Keratinocyte (primary cell): ENCODE measurements around the gene NEURL3. TPM values are rescaled to one million over a fixed set of nuclear protein-coding genes. Genes with fewer than 3 reads are reported as not detected.

Experiments
- DNase-seq: peaks from one replicate; pipeline ENCODE4 v3.0.0-alpha.2; 2011; ENCODE audit warnings: low read depth, missing footprints, low spot score
- FAIRE-seq: peaks from 2 replicates; lab custom pipeline; 2011; peaks lifted over from hg19 to GRCh38; lab: Jason Lieb, UNC
- H2AFZ ChIP-seq: 2 replicates; pipeline ENCODE4 v1.6.0; 2012; ENCODE audit warnings: low read length, control low read depth, inconsistent platforms; ENCODE audit not compliant: control insufficient read depth
- H3K27ac ChIP-seq: 2 replicates; pipeline ENCODE4 v1.5.1; 2011; ENCODE audit warnings: low read length; ENCODE audit not compliant: control insufficient read depth, insufficient read depth
- H3K27me3 ChIP-seq: 3 replicates; pipeline ENCODE4 v1.6.0; 2011; ENCODE audit warnings: low read length; ENCODE audit not compliant: control insufficient read depth, insufficient read depth; ENCODE audit errors: extremely low read depth
- H3K36me3 ChIP-seq, 2 experiments: 2 replicates in 1 of 2; 3 replicates in 1 of 2; pipeline ENCODE4 v1.5.1; 2011; ENCODE audit warnings: low read length in 2 of 2, mild to moderate bottlenecking in 1 of 2; ENCODE audit not compliant: control insufficient read depth in 2 of 2, insufficient read depth in 2 of 2; ENCODE audit errors: extremely low read depth in 1 of 2
- H3K4me1 ChIP-seq: 3 replicates; pipeline ENCODE4 v1.5.1; 2011; ENCODE audit warnings: low read length; ENCODE audit not compliant: control insufficient read depth, insufficient read depth; ENCODE audit errors: extremely low read depth
- H3K4me2 ChIP-seq: 3 replicates; pipeline ENCODE4 v1.6.0; 2011; ENCODE audit warnings: low read depth, low read length; ENCODE audit not compliant: control insufficient read depth, insufficient read depth; ENCODE audit errors: extremely low read depth
- H3K4me3 ChIP-seq, 3 experiments: fragments of 200-600 bp in 1 of 3; sonication (generic) in 1 of 3; 2 replicates in 2 of 3; 3 replicates in 1 of 3; pipeline ENCODE4 v1.5.1; 2011 to 2016; ENCODE audit warnings: low read length in 3 of 3, mild to moderate bottlenecking in 3 of 3, control low read depth in 2 of 3, inconsistent platforms in 1 of 3, low read depth in 1 of 3, mixed read lengths in 1 of 3, mixed run types in 1 of 3, moderate library complexity in 1 of 3; ENCODE audit not compliant: control insufficient read depth in 2 of 3, insufficient read depth in 2 of 3; ENCODE audit errors: extremely low read depth in 1 of 3
- H3K79me2 ChIP-seq: 2 replicates; pipeline ENCODE4 v1.6.0; 2012; ENCODE audit warnings: low read length; ENCODE audit not compliant: control insufficient read depth, insufficient read depth
- H3K9ac ChIP-seq: 3 replicates; pipeline ENCODE4 v1.6.0; 2011; ENCODE audit warnings: low read length; ENCODE audit not compliant: control insufficient read depth, insufficient read depth; ENCODE audit errors: extremely low read depth
- H3K9me1 ChIP-seq: 3 replicates; pipeline ENCODE4 v1.6.0; 2011; ENCODE audit warnings: low read length; ENCODE audit not compliant: control insufficient read depth, insufficient read depth; ENCODE audit errors: extremely low read depth
- H3K9me3 ChIP-seq: 2 replicates; pipeline ENCODE4 v1.5.1; 2012; ENCODE audit warnings: low read depth, low read length; ENCODE audit not compliant: control insufficient read depth
- H4K20me1 ChIP-seq: 3 replicates; pipeline ENCODE4 v1.6.0; 2011; ENCODE audit warnings: low read length; ENCODE audit not compliant: control insufficient read depth, insufficient read depth; ENCODE audit errors: extremely low read depth
- CTCF ChIP-seq, 3 experiments: IDR thresholded peaks in 1 of 3; conservative IDR thresholded peaks in 1 of 3; optimal IDR thresholded peaks in 1 of 3; 2 replicates in 2 of 3; 3 replicates in 1 of 3; pipeline versions ENCODE3 to v1.5.1; 2011; ENCODE audit warnings: low read length in 3 of 3, mild to moderate bottlenecking in 3 of 3, moderate library complexity in 2 of 3, control low read depth in 1 of 3, inconsistent platforms in 1 of 3; ENCODE audit not compliant: insufficient read depth in 2 of 3; ENCODE audit errors: extremely low read depth in 1 of 3
- EZH2 ChIP-seq: IDR thresholded peaks from one replicate; pipeline ENCODE4 v1.6.1; 2012; ENCODE audit warnings: inconsistent platforms, mild to moderate bottlenecking, low read length, moderate library complexity
- dilution Hi-C: fragments of 300-500 bp; cut with MboI; formaldehyde crosslinking; loops from one replicate; pipeline ENCODE4 v1.7.0; 2020; ENCODE audit warnings: low sequenced_read_pairs; ENCODE audit not compliant: extremely low pct_ligation_motif_present
- polyA plus RNA-seq, 5 experiments: library from polyadenylated mRNA; depleted of rRNA in 3 of 5; stranded (reverse) in 3 of 5; stranded (forward) in 1 of 5; unstranded in 1 of 5; fragments of >200 nt; gene quantifications; 1 replicate in 1 of 5; 2 replicates in 3 of 5; 3 replicates in 1 of 5; pipeline versions ENCODE4 v1.2.1 to v1.2.3, GENCODE V29; 2011 to 2012; ENCODE audit warnings: missing spikeins in 2 of 5, low read depth in 1 of 5, low replicate concordance in 1 of 5

Gene NEURL3
- polyA plus RNA-seq, 1 donor (not counting 4 experiments of a cell fraction or from before 2014, with no cell fraction given), result not detected

- no peak overlapping the region for H2AFZ ChIP-seq
- dilution Hi-C loops, result no loop called here
- H3K9me1 ChIP-seq, result no peaks in the 10 kb centered on the region
Observed at GRCh38 chr2:96511851-96512250, 6.7 kb upstream of the NEURL3 start.

GRCh38 chr2:96510931-96511595, 5.9 kb upstream of the NEURL3 start:
- Histone ChIP-seq H3K9me3 (no peaks in the 10 kb centered on the region), H3K36me3 (no peaks in the 10 kb centered on the region), H3K79me2 (no peaks in the 10 kb centered on the region), H3K27me3 (peaks cover 7% of the 10 kb centered on the region), H3K4me2 (no peak overlapping the region), H3K4me1 (peaks cover 9% of the 10 kb centered on the region), H3K9me1 (no peaks in the 10 kb centered on the region), H2AFZ (no peak overlapping the region), H3K4me3 (no peak overlapping the region), H3K27ac (no peak overlapping the region), H4K20me1 (no peaks in the 10 kb centered on the region), H3K9ac (no peak overlapping the region)
- no peak for DNase-seq
- dilution Hi-C loops, result no loop called here
- no peak for FAIRE-seq
- no peak for TF ChIP-seq CTCF (optimal IDR thresholded peaks at IDR 0.05 in 1 of 3, IDR thresholded peaks at IDR 0.05 in 1 of 3, conservative IDR thresholded peaks at IDR 0.05 in 1 of 3; ENCODE audit: extremely low read depth in 1 of 3, insufficient read depth in 2 of 3, low read length in 3 of 3)
- no peak for TF ChIP-seq EZH2

More at GRCh38 chr2:96511851-96512250, 6.7 kb upstream of the NEURL3 start:
- Histone ChIP-seq H3K27me3 (peaks cover 7% of the 10 kb centered on the region), H3K36me3 (no peaks in the 10 kb centered on the region), H4K20me1 (no peaks in the 10 kb centered on the region), H3K9ac (no peak overlapping the region), H3K79me2 (no peaks in the 10 kb centered on the region), H3K27ac (no peak overlapping the region), H3K4me3 (no peak overlapping the region), H3K4me2 (no peak overlapping the region), H3K9me3 (no peaks in the 10 kb centered on the region), H3K4me1 (peaks cover 9% of the 10 kb centered on the region)
- no peak for DNase-seq
- TF ChIP-seq EZH2 (no peak), CTCF (optimal IDR thresholded peaks at IDR 0.05 in 1 of 3, IDR thresholded peaks at IDR 0.05 in 1 of 3, conservative IDR thresholded peaks at IDR 0.05 in 1 of 3; ENCODE audit: extremely low read depth in 1 of 3, insufficient read depth in 2 of 3, low read length in 3 of 3) (no peak)
- FAIRE-seq, result no peak
